ENCODE results near the gene PPP2R5C. TPM values are rescaled to one million over a fixed set of nuclear protein-coding genes. Genes with fewer than 3 reads are reported as not detected.

The PPP2R5C gene
- total and polyA plus RNA-seq, 9 of the 15 experiments (the other 6 are each of a cell fraction or from before 2014, with no cell fraction given): 284 to 617 (median 395) TPM

GRCh38 chr14:101733211-101733610 is 28.3 kb upstream of the PPP2R5C start (continued):
- TF ChIP-seq TFAP4 (CRISPR knock-in tag; IDR thresholded peaks at IDR 0.05; ENCODE audit: borderline replicate concordance) (peak; percentile 95), MAZ (CRISPR knock-in tag; conservative IDR thresholded peaks at IDR 0.05 in 1 of 2, IDR thresholded peaks at IDR 0.05 in 1 of 2) (peak in 1 of 2 experiments; percentile 32; a peak in 1 of 4 replicates), RFX1 (IDR thresholded peaks at IDR 0.05) (no peak), XRCC4 (IDR thresholded peaks at IDR 0.05; ENCODE audit: extremely low read depth, insufficient read depth, insufficient read length) (no peak), CBX5 (IDR thresholded peaks at IDR 0.05; ENCODE audit: borderline replicate concordance, low read depth) (0 out of 2 replicates have a peak, but pooled peaks have one; percentile 36), ARID1B (IDR thresholded peaks at IDR 0.05) (peak; percentile 43), HMBOX1 (IDR thresholded peaks at IDR 0.05) (peak; percentile 95), NFIC (IDR thresholded peaks at IDR 0.05) (peak; percentile 88), CBX3 (IDR thresholded peaks at IDR 0.05; ENCODE audit: borderline replicate concordance in 1 of 2, low read length in 2 of 2) (peak in 1 of 2 experiments; percentile 89; a peak in 2 of 3 replicates), JUND (IDR thresholded peaks at IDR 0.05; ENCODE audit: borderline replicate concordance, low read depth, low read length) (peak; percentile 35; the same call in 1 of the 2 replicates), JUND (tag; IDR thresholded peaks at IDR 0.05; ENCODE audit: borderline replicate concordance, low read depth, low read length) (no peak), KDM4B (IDR thresholded peaks at IDR 0.05; ENCODE audit: borderline replicate concordance in 2 of 2, low read depth in 1 of 2) (no peak), ZNF592 (IDR thresholded peaks at IDR 0.05) (0 out of 2 replicates have a peak, but pooled peaks have one; percentile 15), CBFA2T2 (conservative IDR thresholded peaks at IDR 0.05) (peak; percentile 68), TRIM24 (IDR thresholded peaks at IDR 0.05) (peak; percentile 93 to 95)
